ENCODE results near the gene METTL1.

GRCh38 chr12:57735952-57736740, 35.8 kb downstream of the METTL1 start:
- TF ChIP-seq GATA2 (IDR thresholded peaks at IDR 0.05; ENCODE audit: low read depth, low read length) (no peak), GATA3 (IDR thresholded peaks at IDR 0.05; ENCODE audit: low read depth, low read length) (no peak)
